B cell (primary cell): ENCODE results near the gene NCOA4. TPM values are rescaled to one million over a fixed set of nuclear protein-coding genes. Genes with fewer than 3 reads are reported as not detected.

Experiments used
- ATAC-seq: fragments of 200-7000 bp; cut with Tn5 transposase; one replicate; pipeline ENCODE4 v1.10.0; 2021; ENCODE audit warnings: low read depth, mild to moderate bottlenecking, moderate number of reproducible peaks, moderate library complexity
- CTCF ChIA-PET: fragments of 350-600 bp; sonication (Branson Sonifier 250); formaldehyde crosslinking; loops from one replicate; lab custom pipeline; 2021; ENCODE audit warnings: antibody characterized with exemption, inconsistent platforms; lab: Charles Lee
- POLR2A ChIA-PET: fragments of 350-600 bp; sonication (Branson Sonifier 250); formaldehyde crosslinking; loops from one replicate; lab custom pipeline; 2021; ENCODE audit warnings: antibody characterized with exemption; lab: Charles Lee
- DNase-seq: peaks from one replicate; pipeline ENCODE4 v3.0.0; 2013
- H2AFZ ChIP-seq: 2 replicates; pipeline ENCODE4 v1.6.1; 2012; ENCODE audit warnings: mild to moderate bottlenecking, low read depth, low read length; ENCODE audit not compliant: insufficient read depth, poor library complexity, severe bottlenecking
- H3K27ac ChIP-seq, 2 donors: 1 replicate in 1 of 2; 2 replicates in 1 of 2; pipeline ENCODE4 v1.5.1; 2012 to 2013; ENCODE audit warnings: low read length in 2 of 2, mild to moderate bottlenecking in 2 of 2, moderate library complexity in 1 of 2
- H3K27me3 ChIP-seq, 4 experiments: fragments of 200-600 bp in 1 of 4; sonication (generic) in 1 of 4; replicated peaks in 1 of 4; 1 replicate in 2 of 4; 2 replicates in 2 of 4; pipeline versions ENCODE4 v1.6.1 to v1.7.0; 2013 to 2016; ENCODE audit warnings: low read length in 3 of 4, mild to moderate bottlenecking in 2 of 4, mixed read lengths in 1 of 4, moderate library complexity in 1 of 4; ENCODE audit not compliant: insufficient read depth in 4 of 4, control insufficient read depth in 3 of 4; ENCODE audit errors: control extremely low read depth in 1 of 4
- H3K36me3 ChIP-seq, 2 experiments: replicated peaks in 1 of 2; 1 replicate in 1 of 2; 2 replicates in 1 of 2; pipeline versions ENCODE4 v1.6.1 to v1.7.1; 2013; ENCODE audit warnings: low read length in 1 of 2; ENCODE audit not compliant: insufficient read depth in 2 of 2, control insufficient read depth in 1 of 2; ENCODE audit errors: control extremely low read depth in 1 of 2, extremely low read depth in 1 of 2
- H3K4me1 ChIP-seq, 2 donors: fragments of 200-600 bp in 1 of 2; sonication (generic) in 1 of 2; 1 replicate in 1 of 2; 2 replicates in 1 of 2; pipeline versions ENCODE4 v1.5.1 to v1.6.1; 2013 to 2017; ENCODE audit warnings: low read length in 2 of 2; ENCODE audit not compliant: control insufficient read depth in 2 of 2, insufficient read depth in 2 of 2
- H3K4me2 ChIP-seq: replicated peaks from 2 replicates; pipeline ENCODE3; 2012; ENCODE audit warnings: mild to moderate bottlenecking, low read depth, low read length; ENCODE audit not compliant: poor library complexity, severe bottlenecking
- H3K4me3 ChIP-seq, 5 experiments: fragments of 200-600 bp in 1 of 5; sonication (generic) in 1 of 5; 1 replicate in 3 of 5; 2 replicates in 2 of 5; pipeline versions ENCODE4 v1.5.1 to v1.7.0; 2011 to 2016; ENCODE audit warnings: low read length in 4 of 5, mild to moderate bottlenecking in 4 of 5, low read depth in 2 of 5, control low read depth in 1 of 5, moderate library complexity in 1 of 5; ENCODE audit not compliant: insufficient read depth in 1 of 5; ENCODE audit errors: control extremely low read depth in 1 of 5, extremely low read depth in 1 of 5
- H3K79me2 ChIP-seq: fragments of 200-600 bp; sonication (generic); one replicate; pipeline ENCODE4 v1.6.0; 2016; ENCODE audit warnings: low read length; ENCODE audit not compliant: control insufficient read depth, insufficient read depth
- H3K9ac ChIP-seq: fragments of 200-600 bp; sonication (generic); 2 replicates; pipeline ENCODE4 v1.6.1; 2017; ENCODE audit warnings: mild to moderate bottlenecking, low read length, moderate library complexity
- H3K9me3 ChIP-seq, 3 donors: one replicate each; pipeline versions ENCODE4 v1.6.1 to v1.7.1; 2013; ENCODE audit warnings: low read length in 2 of 3; ENCODE audit not compliant: control insufficient read depth in 2 of 3, insufficient read depth in 1 of 3; ENCODE audit errors: control extremely low read depth in 1 of 3
- H4K20me1 ChIP-seq: 2 replicates; pipeline ENCODE4 v1.6.0; 2012; ENCODE audit warnings: mild to moderate bottlenecking, low read length; ENCODE audit not compliant: insufficient read depth, control insufficient read depth, poor library complexity, severe bottlenecking
- H3K27ac Mint-ChIP-seq: one replicate; pipeline ENCODE4 v1.8.0; 2021; ENCODE audit warnings: mixed read lengths
- H3K27me3 Mint-ChIP-seq: one replicate; pipeline ENCODE4 v1.8.0; 2021; ENCODE audit warnings: mixed read lengths
- H3K4me1 Mint-ChIP-seq: one replicate; pipeline ENCODE4 v1.8.0; 2021; ENCODE audit warnings: mixed read lengths
- H3K4me3 Mint-ChIP-seq: one replicate; pipeline ENCODE4 v1.8.0; 2021; ENCODE audit warnings: mixed read lengths
- H3K9me3 Mint-ChIP-seq: one replicate; pipeline ENCODE4 v1.8.0; 2022; ENCODE audit warnings: mixed read lengths; ENCODE audit not compliant: insufficient read depth
- EZH2 ChIP-seq: IDR thresholded peaks from 2 replicates; pipeline ENCODE4 v1.6.1; 2012; ENCODE audit warnings: borderline replicate concordance, low read depth, mild to moderate bottlenecking, moderate library complexity, low read length; ENCODE audit not compliant: insufficient read depth, poor library complexity, severe bottlenecking
- WGBS: methylation state at CpG from one replicate; pipeline ENCODE4 v1.1.5; 2013; ENCODE audit warnings: missing lambda C conversion rate; ENCODE audit not compliant: insufficient coverage; 5-methylcytosine and 5-hydroxymethylcytosine counted together
- intact Hi-C: fragments of 100-400 bp; cut with micrococcal nuclease; formaldehyde crosslinking; loops from one replicate; pipeline ENCODE4 v1.10.0; 2022
- polyA plus RNA-seq: library from polyadenylated mRNA; depleted of rRNA; stranded (reverse); fragments of >200 nt; gene quantifications from 2 replicates; pipeline ENCODE4 v1.2.3, GENCODE V29; 2012
- total RNA-seq, 2 donors: library from RNA; stranded (reverse); fragments of 120-200 nt in 1 of 2; gene quantifications; 1 replicate in 1 of 2; 2 replicates in 1 of 2; pipeline versions ENCODE4 v1.2.3 to v1.2.4, GENCODE V29; 2013 to 2022
- TF ChIP-seq, protein P1 (sequence below): fragments of 200-600 bp; IDR thresholded peaks from one replicate; pipeline ENCODE4 v1.8.0; 2022; ENCODE audit warnings: antibody characterized with exemption, mild to moderate bottlenecking

Gene NCOA4
- total and polyA plus RNA-seq, 2 donors (not counting 1 experiment from before 2014, with no cell fraction given): 27.1 to 69.7 TPM

DNA sequence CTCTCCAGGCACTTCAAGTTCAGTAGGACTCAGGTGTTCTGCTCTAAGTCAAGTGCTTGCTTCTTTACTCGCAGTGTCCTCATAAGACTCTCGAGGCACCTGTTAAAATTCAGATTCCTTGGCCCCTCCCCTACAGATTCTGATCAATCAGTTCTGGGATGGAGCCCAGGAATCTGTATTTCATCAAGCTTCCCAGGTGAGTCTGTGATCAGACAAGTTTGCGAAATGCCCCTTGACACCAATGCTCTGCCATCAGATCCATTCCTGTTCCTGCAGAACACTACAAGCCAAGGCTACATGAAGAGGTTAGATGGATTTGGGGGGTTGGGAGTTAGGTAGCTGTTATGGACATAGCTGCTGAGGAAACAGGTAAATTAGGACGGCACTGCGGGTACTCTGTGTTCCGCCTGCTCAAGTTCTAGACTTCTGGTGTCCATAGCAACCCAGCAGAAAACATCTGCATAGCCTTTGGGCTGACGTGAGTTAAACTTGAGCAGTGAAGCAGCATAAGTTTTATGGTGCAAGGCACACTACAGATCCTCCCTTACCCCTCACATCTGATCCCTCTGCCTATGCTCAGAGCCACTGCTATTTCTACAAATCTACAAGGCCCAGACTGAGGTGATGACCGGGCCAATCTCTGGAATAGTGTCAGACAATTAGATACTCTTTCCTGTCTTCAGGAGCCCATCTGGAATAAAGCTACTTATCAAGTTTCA, 6.8 kb upstream of the NCOA4 start:
- Histone ChIP-seq H3K9ac (no peak overlapping the region), H2AFZ (no peak overlapping the region), H3K27ac (no peak overlapping the region), H3K4me2 (no peak overlapping the region), H3K9me3 (no peaks in the 10 kb centered on the region), H4K20me1 (no peaks in the 10 kb centered on the region), H3K4me1 (no peaks in the 10 kb centered on the region), H3K4me3 (no peak overlapping the region), H3K27me3 (no peaks in the 10 kb centered on the region), H3K36me3 (no peaks in the 10 kb centered on the region), H3K79me2 (no peaks in the 10 kb centered on the region)
- intact Hi-C loops: no loop called here
- no peak overlapping the region for H3K4me3 Mint-ChIP-seq
- H3K27ac Mint-ChIP-seq: no peak overlapping the region
- 91% methylated on average over 6 of the region's 8 CpGs for WGBS
- peaks cover 11% of the 10 kb centered on the region for H3K27me3 Mint-ChIP-seq
- no peaks in the 10 kb centered on the region for H3K4me1 Mint-ChIP-seq
- ATAC-seq (no peak), DNase-seq (no peak)
- ChIA-PET POLR2A (no interaction called here), CTCF (interaction anchor here (1.0 kb wide), 1 partner anchor 9 kb away, joined by 3 read pairs; no protein-coding TSS in a partner anchor)
- TF ChIP-seq EZH2: no peak
- TF ChIP-seq, protein P1, sequence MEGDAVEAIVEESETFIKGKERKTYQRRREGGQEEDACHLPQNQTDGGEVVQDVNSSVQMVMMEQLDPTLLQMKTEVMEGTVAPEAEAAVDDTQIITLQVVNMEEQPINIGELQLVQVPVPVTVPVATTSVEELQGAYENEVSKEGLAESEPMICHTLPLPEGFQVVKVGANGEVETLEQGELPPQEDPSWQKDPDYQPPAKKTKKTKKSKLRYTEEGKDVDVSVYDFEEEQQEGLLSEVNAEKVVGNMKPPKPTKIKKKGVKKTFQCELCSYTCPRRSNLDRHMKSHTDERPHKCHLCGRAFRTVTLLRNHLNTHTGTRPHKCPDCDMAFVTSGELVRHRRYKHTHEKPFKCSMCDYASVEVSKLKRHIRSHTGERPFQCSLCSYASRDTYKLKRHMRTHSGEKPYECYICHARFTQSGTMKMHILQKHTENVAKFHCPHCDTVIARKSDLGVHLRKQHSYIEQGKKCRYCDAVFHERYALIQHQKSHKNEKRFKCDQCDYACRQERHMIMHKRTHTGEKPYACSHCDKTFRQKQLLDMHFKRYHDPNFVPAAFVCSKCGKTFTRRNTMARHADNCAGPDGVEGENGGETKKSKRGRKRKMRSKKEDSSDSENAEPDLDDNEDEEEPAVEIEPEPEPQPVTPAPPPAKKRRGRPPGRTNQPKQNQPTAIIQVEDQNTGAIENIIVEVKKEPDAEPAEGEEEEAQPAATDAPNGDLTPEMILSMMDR: no peak
- no peaks in the 10 kb centered on the region for H3K9me3 Mint-ChIP-seq
